Lung (tissue), 12 donors: ENCODE data around the gene PRPSAP1. TPM values are rescaled to one million over a fixed set of nuclear protein-coding genes. Genes with fewer than 3 reads are reported as not detected.

ENCODE experiments used
- ATAC-seq: fragments of 200-7000 bp; cut with Tn5 transposase; one replicate; pipeline ENCODE4 v1.9.1; 2020; ENCODE audit warnings: moderate number of reproducible peaks; ENCODE audit not compliant: insufficient read depth, low FRiP score
- DNase-seq, 3 donors: peaks; one replicate each; pipeline ENCODE4 v3.0.0-alpha.2; 2013 to 2017
- H3K27ac ChIP-seq, 2 donors: one replicate each; pipeline ENCODE4 v1.5.1; 2013; ENCODE audit warnings: mild to moderate bottlenecking in 2 of 2, moderate library complexity in 2 of 2, control low read depth in 1 of 2, inconsistent platforms in 1 of 2, low read depth in 1 of 2, low read length in 1 of 2
- H3K27me3 ChIP-seq, 3 donors: one replicate each; pipeline ENCODE4 v1.5.1; 2013; ENCODE audit warnings: low read length in 2 of 3; ENCODE audit not compliant: control insufficient read depth in 3 of 3, insufficient read depth in 3 of 3
- H3K36me3 ChIP-seq, 4 donors: one replicate each; pipeline ENCODE4 v1.5.1; 2013; ENCODE audit warnings: low read length in 4 of 4, mild to moderate bottlenecking in 1 of 4, moderate library complexity in 1 of 4; ENCODE audit not compliant: control insufficient read depth in 4 of 4, insufficient read depth in 4 of 4
- H3K4me1 ChIP-seq, 5 donors: one replicate each; pipeline ENCODE4 v1.5.1; 2013; ENCODE audit warnings: low read length in 5 of 5, mild to moderate bottlenecking in 2 of 5, moderate library complexity in 1 of 5; ENCODE audit not compliant: control insufficient read depth in 5 of 5, insufficient read depth in 5 of 5
- H3K4me3 ChIP-seq: one replicate; pipeline ENCODE4 v1.5.1; 2013; ENCODE audit warnings: mild to moderate bottlenecking, control low read depth, moderate library complexity
- H3K9ac ChIP-seq, 2 donors: one replicate each; pipeline ENCODE4 v1.5.1; 2013; ENCODE audit warnings: low read length in 2 of 2, control low read depth in 1 of 2; ENCODE audit not compliant: insufficient read depth in 1 of 2
- H3K9me3 ChIP-seq, 4 donors: one replicate each; pipeline ENCODE4 v1.5.1; 2013; ENCODE audit warnings: low read length in 3 of 4, mild to moderate bottlenecking in 1 of 4, moderate library complexity in 1 of 4; ENCODE audit not compliant: control insufficient read depth in 4 of 4, insufficient read depth in 3 of 4
- whole genome bisulfite sequencing, 2 donors: extraction: QIAGEN DNeasy Blood & Tissue Kit; methylation state at CpG; one replicate each; pipeline ENCODE4 v1.1.7; 2013; 5-methylcytosine and 5-hydroxymethylcytosine counted together
- polyA plus RNA-seq, 2 donors: library from polyadenylated mRNA; stranded (reverse); fragments of 200-250 nt; gene quantifications; one replicate each; pipeline ENCODE4 v1.2.1, GENCODE V29; 2013
- total RNA-seq, 2 donors: library from RNA; depleted of rRNA in 1 of 2; stranded (reverse); fragments of >200 nt in 1 of 2; gene quantifications; one replicate each; pipeline ENCODE4 v1.2.1, GENCODE V29; 2014 to 2021
- TF ChIP-seq, protein P1 (sequence below): IDR thresholded peaks from 2 replicates; pipeline ENCODE4 v1.5.1; 2012; ENCODE audit warnings: mild to moderate bottlenecking; ENCODE audit errors: control extremely low read depth, extremely low read depth
- donor health status: control.
- donor health status: control.
- donor health status: Bipolar disorder and iron deficiency.
- donor health status: healthy.
- donor health status: DM: yes; HTN: yes; CAD: no.

The PRPSAP1 gene
- total and polyA plus RNA-seq, 4 donors = 29.8 to 74.7 (median 34.6) TPM

- DNase-seq (no peak), ATAC-seq (no peak)
- H3K9me3 ChIP-seq = no peaks in the 10 kb centered on the region
- peaks cover 19 to 70% (median 41%) of the 10 kb centered on the region in 4 donors for H3K36me3 ChIP-seq
- TF ChIP-seq, protein P1, sequence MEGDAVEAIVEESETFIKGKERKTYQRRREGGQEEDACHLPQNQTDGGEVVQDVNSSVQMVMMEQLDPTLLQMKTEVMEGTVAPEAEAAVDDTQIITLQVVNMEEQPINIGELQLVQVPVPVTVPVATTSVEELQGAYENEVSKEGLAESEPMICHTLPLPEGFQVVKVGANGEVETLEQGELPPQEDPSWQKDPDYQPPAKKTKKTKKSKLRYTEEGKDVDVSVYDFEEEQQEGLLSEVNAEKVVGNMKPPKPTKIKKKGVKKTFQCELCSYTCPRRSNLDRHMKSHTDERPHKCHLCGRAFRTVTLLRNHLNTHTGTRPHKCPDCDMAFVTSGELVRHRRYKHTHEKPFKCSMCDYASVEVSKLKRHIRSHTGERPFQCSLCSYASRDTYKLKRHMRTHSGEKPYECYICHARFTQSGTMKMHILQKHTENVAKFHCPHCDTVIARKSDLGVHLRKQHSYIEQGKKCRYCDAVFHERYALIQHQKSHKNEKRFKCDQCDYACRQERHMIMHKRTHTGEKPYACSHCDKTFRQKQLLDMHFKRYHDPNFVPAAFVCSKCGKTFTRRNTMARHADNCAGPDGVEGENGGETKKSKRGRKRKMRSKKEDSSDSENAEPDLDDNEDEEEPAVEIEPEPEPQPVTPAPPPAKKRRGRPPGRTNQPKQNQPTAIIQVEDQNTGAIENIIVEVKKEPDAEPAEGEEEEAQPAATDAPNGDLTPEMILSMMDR = no peak
- H3K4me1 ChIP-seq = no peaks in the 10 kb centered on the region
- no peak overlapping the region for H3K27ac ChIP-seq
- no peak overlapping the region for H3K4me3 ChIP-seq
- H3K9ac ChIP-seq = no peak overlapping the region
- WGBS, 2 donors = 83 to 86% methylated on average over 20 of the region's 20 CpGs
- no peaks in the 10 kb centered on the region for H3K27me3 ChIP-seq
These were observed 44.9 kb upstream of the PRPSAP1 start for GRCh38 chr17:76398523-76399174.

DNA sequence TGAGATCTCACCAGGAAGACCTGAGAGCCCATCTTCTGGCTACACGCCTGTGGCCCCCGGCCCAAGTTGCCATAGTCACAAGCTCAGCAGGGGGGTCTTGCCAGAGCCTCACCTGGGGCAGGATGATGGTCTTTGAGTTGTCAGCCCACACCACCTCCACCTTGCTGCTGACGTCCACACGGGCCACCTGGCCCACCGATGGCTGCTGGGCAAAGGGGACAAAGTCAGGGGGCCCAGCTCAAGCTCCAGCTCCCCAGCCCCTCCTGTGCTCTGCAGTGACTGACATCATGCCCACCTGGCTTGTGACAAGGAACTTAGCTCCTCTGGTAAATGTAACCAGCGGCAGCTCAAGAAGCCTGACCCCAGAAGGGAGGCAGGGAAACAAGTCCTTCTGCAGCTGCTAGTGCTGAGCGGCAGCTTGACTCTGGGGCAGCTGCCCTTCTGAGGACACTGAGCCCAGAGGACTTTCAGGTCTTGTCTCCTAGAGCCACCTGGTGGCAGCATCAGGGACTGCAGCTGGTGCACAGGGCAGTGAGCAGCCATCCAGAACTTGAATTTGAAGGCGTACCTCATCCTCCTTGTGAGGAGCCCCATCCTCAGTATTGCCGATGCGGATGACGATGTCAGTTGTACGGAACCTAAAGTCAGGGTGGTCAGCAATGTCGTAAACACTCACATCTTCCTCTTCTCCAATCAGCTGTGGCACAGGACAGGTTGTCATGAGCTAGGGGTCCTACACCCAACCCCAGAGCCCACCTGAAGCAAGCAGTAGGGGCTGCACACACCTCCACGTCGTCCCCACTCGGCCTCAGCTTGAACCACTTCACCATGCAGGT, 44.2 kb upstream of the PRPSAP1 start:
- H3K9ac ChIP-seq = no peak overlapping the region
- 55 to 64% methylated on average over 16 of the region's 16 CpGs for WGBS, 2 donors
- ATAC-seq (peak; percentile 70), DNase-seq (peak; percentile 90 to 91 (median 90))
- peaks cover 20 to 71% (median 39%) of the 10 kb centered on the region in 4 donors for H3K36me3 ChIP-seq
- H3K9me3 ChIP-seq = no peaks in the 10 kb centered on the region
- no peak overlapping the region for H3K27ac ChIP-seq
- H3K4me1 ChIP-seq = no peaks in the 10 kb centered on the region
- TF ChIP-seq, protein P1 = peak; percentile 97
- no peaks in the 10 kb centered on the region for H3K27me3 ChIP-seq
- no peak overlapping the region for H3K4me3 ChIP-seq

DNA sequence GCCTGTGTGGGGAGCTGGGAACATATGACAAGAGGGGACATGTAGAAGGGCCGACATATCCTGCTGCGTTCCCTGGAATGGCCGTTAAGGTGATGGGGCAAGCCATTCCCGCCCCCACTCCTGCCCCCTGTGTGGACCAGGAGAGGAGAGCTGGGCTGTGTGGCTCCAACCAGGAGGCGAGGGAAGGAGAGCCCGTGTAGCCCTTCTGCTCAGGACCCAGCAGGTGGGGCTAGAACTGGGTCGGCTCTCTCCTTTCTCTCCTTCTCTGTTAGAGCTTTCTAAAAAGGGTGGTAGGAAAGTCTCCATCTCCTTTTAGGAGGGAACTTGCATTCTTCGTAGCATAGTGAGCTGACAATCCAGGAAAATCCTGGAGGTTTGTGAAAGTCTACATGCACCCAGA, 43.5 kb upstream of the PRPSAP1 start:
- 91 to 92% methylated on average over 8 of the region's 8 CpGs for WGBS, 2 donors
- Histone ChIP-seq H3K9ac (no peak overlapping the region), H3K27ac (no peak overlapping the region), H3K4me3 (no peak overlapping the region), H3K4me1 (no peaks in the 10 kb centered on the region), H3K27me3 (no peaks in the 10 kb centered on the region), H3K9me3 (no peaks in the 10 kb centered on the region), H3K36me3 (peaks cover 20 to 65% (median 36%) of the 10 kb centered on the region in 4 donors)
- ATAC-seq (no peak), DNase-seq (no peak)
- TF ChIP-seq, protein P1 = no peak
